ENCODE results near the gene COL6A1. TPM values are rescaled to one million over a fixed set of nuclear protein-coding genes. Genes with fewer than 3 reads are reported as not detected.

The COL6A1 gene
- total RNA-seq, 1 experiment from 2014 or later: 193 TPM

DNA sequence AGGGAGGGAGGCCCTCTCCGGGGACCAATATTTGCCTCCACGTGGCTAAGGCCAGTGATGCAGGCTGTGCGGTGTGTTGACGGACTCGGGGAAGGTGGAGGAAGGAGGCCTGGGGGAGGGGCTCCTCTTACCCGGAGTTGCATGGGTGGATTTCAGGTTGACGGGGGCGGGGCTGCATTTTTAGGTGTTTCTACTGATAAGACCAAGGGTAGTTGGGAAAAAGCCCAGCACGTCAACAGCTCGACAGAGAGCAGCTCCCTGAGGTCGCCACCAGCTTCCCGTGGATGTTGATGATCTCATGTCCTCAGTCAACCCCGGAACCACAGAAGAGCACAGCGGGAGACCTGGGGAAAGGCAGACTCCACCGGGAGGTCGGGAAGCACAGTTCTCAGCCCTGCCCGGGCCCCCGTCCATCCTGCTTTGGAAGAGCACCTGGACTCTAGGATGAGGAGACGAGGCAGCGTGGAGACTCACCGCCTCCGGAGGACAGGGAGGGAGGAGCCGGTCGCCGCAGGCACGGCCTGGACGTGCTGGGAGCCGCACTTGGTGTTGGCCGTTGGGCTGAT, 32.9 kb upstream of the COL6A1 start:
- H3K9ac ChIP-seq (ENCODE audit: extremely low read depth, insufficient read length, low read length): no peak overlapping the region
- no peak overlapping the region for H2BK120ac ChIP-seq (ENCODE audit: low read depth, low read length, poor library complexity, severe bottlenecking)
- no peak overlapping the region for H4K91ac ChIP-seq (ENCODE audit: insufficient read length, low read depth, low read length)
- H2AK5ac ChIP-seq (ENCODE audit: insufficient read length, low read length): no peak overlapping the region
- H2AFZ ChIP-seq (ENCODE audit: low read length): no peak overlapping the region
- no peak overlapping the region for H3K4me2 ChIP-seq (ENCODE audit: insufficient read depth, insufficient read length, low read length)
- H3T11ph ChIP-seq (ENCODE audit: low read length): no peak overlapping the region
- Mint-ChIP-seq H3K27me3 (ENCODE audit: low read depth) (peaks cover 27% of the 10 kb centered on the region), H3K4me1 (peaks cover 14 to 22% of the 10 kb centered on the region in 2 experiments), H3K27ac (peak overlapping the region in 1 of 3 experiments; percentile 24; a peak in 1 of 7 replicates), H3K36me3 (ENCODE audit: insufficient read depth in 1 of 3, low read depth in 3 of 3) (no peaks in the 10 kb centered on the region), H3K9me3 (no peaks in the 10 kb centered on the region; a peak in 1 of 5 replicates), H3K4me3 (no peak overlapping the region)
- no peaks in the 10 kb centered on the region for H3K23me2 ChIP-seq (ENCODE audit: insufficient read length, low read depth, low read length, poor library complexity, severe bottlenecking)
- no peak overlapping the region for H2BK12ac ChIP-seq (ENCODE audit: insufficient read length, low read depth, low read length)
- no peak overlapping the region for H4K8ac ChIP-seq (replicated peaks; ENCODE audit: insufficient read length, low read depth, low read length)
- no peaks in the 10 kb centered on the region for H3K27me3 ChIP-seq (ENCODE audit: insufficient read depth, low read length)
- no peaks in the 10 kb centered on the region for H3K79me1 ChIP-seq (ENCODE audit: insufficient read depth, low read depth, low read length, poor library complexity, severe bottlenecking)
- H3K18ac ChIP-seq (ENCODE audit: insufficient read length, low read depth, low read length): no peak overlapping the region
- H3K56ac ChIP-seq (ENCODE audit: insufficient read length, low read depth, low read length): no peak overlapping the region
- H2BK5ac ChIP-seq (ENCODE audit: insufficient read length, low read length): no peak overlapping the region
- no peak for DNase-seq
- no peak for TF ChIP-seq CTCF (conservative IDR thresholded peaks at IDR 0.05)
- H3K79me2 ChIP-seq (ENCODE audit: insufficient read depth, low read length): no peaks in the 10 kb centered on the region
- H3K9me3 ChIP-seq (ENCODE audit: control insufficient read depth, low read depth, low read length): no peaks in the 10 kb centered on the region
- no peak overlapping the region for H4K5ac ChIP-seq (ENCODE audit: insufficient read length, low read depth, low read length)
- no peaks in the 10 kb centered on the region for H4K20me1 ChIP-seq (ENCODE audit: control insufficient read depth, insufficient read depth, insufficient read length)
- no peak overlapping the region for H3K27ac ChIP-seq (ENCODE audit: insufficient read length, low read depth, low read length)
- H3K4ac ChIP-seq (ENCODE audit: low read depth, low read length): no peak overlapping the region
- H3K23ac ChIP-seq (ENCODE audit: insufficient read length, low read depth, low read length): no peak overlapping the region
- H3K4me1 ChIP-seq (ENCODE audit: insufficient read depth, low read length): no peaks in the 10 kb centered on the region
- no peak overlapping the region for H2BK15ac ChIP-seq (ENCODE audit: low read depth, low read length)
- H3K14ac ChIP-seq (ENCODE audit: insufficient read depth, low read length): no peak overlapping the region
- H2BK20ac ChIP-seq (ENCODE audit: low read depth, low read length, poor library complexity, severe bottlenecking): no peak overlapping the region
- WGBS (ENCODE audit: extremely low coverage, insufficient read length, low lambda C conversion rate): no CpG with 5 or more reads among the region's 29 CpGs
